Prostate gland (tissue), 2 donors: ENCODE results near the gene ACKR3.

Experiments
- POLR2A ChIP-seq: fragments of 450-650 bp; IDR thresholded peaks from one replicate; pipeline ENCODE4 v1.6.1; 2016; ENCODE audit warnings: antibody characterized with exemption, mild to moderate bottlenecking
- TF ChIP-seq, protein P1 (sequence below), 4 experiments: fragments of 200-600 bp in 2 of 4; fragments of 450-650 bp in 2 of 4; sonication (generic) in 2 of 4; IDR thresholded peaks; 1 replicate in 3 of 4; 2 replicates in 1 of 4; pipeline ENCODE4 v1.5.1; 2016 to 2019; ENCODE audit warnings: antibody characterized with exemption in 4 of 4, mild to moderate bottlenecking in 2 of 4, moderate library complexity in 2 of 4

DNA sequence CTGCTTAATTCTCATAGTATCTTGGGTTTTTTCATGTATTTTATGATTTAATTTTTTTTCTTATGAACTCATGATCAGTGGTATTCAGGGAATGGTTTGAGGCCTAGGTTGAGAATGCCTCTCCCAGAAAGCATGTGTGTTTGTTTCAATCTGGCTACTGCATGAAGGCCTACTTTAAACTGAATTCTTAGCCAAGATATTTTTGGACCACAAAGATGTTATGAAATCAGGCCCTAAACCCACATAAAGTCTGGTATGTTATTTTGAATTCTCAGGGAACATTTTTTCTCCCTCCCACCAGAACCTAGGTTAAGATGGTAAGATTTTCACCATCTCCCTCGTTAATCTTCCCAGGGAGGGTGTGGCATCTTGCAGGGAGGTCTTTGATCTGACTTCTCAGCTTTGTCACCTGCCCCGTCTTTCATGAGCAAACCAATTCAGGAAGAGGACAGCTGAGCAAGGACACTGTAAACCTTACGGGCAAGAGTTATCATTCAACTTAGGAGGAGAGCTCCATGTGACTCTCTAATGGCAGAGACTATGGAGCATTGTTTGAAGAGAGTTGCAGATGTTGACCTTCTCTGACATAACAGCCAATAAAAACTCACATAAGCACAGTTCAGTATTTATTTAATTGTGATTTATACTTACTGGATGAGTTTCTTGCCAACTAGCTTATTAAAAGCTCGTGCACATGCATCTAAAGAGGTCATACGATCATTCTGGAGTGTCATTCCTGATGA is 21.3 kb upstream of the ACKR3 start:
- TF ChIP-seq POLR2A: no peak
- TF ChIP-seq, protein P1, sequence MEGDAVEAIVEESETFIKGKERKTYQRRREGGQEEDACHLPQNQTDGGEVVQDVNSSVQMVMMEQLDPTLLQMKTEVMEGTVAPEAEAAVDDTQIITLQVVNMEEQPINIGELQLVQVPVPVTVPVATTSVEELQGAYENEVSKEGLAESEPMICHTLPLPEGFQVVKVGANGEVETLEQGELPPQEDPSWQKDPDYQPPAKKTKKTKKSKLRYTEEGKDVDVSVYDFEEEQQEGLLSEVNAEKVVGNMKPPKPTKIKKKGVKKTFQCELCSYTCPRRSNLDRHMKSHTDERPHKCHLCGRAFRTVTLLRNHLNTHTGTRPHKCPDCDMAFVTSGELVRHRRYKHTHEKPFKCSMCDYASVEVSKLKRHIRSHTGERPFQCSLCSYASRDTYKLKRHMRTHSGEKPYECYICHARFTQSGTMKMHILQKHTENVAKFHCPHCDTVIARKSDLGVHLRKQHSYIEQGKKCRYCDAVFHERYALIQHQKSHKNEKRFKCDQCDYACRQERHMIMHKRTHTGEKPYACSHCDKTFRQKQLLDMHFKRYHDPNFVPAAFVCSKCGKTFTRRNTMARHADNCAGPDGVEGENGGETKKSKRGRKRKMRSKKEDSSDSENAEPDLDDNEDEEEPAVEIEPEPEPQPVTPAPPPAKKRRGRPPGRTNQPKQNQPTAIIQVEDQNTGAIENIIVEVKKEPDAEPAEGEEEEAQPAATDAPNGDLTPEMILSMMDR (IDR thresholded peaks at IDR 0.05): no peak
